HG03378 (cell line): ENCODE results near the gene PPIL1.
"Not testable (repeated sequence)": the region's sequence is repeated elsewhere in the genome, so short reads cannot be mapped to it uniquely, and the experiment has no call there.

Experiments
- ATAC-seq: cut with Tn5 transposase; IDR thresholded peaks from one replicate; pipeline ENCODE4 v1.9.1; 2021; ENCODE audit warnings: mild to moderate bottlenecking, moderate library complexity; ENCODE audit not compliant: unreplicated experiment

PPIL1 gene

GRCh38 chr6:36874443-36875249 lies at the start of gene PPIL1:
TSS of gene PPIL1 (minus strand) at chr6:36874803. CDS start at chr6:36874772, 31 bp downstream.
- peak; percentile 75 for ATAC-seq

- ATAC-seq: no peak
Observed at GRCh38 chr6:36924131-36924530, 49.5 kb upstream of the PPIL1 start.

DNA sequence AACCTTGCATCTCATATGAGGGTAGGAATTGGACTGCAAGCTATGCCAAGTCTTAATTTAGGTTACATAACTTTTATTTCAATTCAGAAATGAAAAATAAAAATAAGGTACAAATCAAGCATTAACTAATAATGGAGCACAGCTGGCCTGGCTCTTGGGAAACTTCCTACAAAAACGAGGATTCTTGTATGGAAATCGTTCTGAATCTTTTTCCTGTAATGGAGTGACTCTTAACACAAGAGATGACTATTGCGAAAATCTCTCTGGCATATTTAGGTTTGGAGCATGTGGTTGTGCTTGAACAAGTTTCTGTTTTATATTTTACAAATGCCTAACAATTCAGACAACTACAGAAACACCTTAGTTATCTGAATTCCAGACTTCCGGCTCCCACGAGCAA lies 45.9 kb upstream of the PPIL1 start:
- no peak for ATAC-seq

- no peak for ATAC-seq
Observed at GRCh38 chr6:36920049-36920448, 45.4 kb upstream of the PPIL1 start.

GRCh38 chr6:36917541-36918193 lies 43.1 kb upstream of the PPIL1 start:
- ATAC-seq: no peak

DNA sequence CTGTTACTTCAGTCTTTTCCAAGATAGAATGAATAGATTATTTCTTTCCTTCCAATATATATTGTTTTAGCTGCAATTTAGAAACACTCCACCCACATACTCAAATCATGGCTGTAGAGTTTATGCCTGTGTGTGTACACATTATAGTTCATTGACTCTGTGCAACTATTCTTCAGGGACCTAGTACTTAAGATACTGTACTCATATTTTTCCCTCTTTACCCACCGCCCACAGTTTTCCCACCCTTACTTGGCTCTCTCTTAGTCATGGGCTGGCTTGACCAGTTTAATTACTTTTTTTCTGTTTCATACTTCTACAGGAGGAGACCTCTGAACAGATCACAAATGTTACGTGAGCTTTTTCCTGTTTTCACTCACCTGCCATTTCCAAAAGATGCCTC lies 41.5 kb upstream of the PPIL1 start:
- no peak for ATAC-seq

DNA sequence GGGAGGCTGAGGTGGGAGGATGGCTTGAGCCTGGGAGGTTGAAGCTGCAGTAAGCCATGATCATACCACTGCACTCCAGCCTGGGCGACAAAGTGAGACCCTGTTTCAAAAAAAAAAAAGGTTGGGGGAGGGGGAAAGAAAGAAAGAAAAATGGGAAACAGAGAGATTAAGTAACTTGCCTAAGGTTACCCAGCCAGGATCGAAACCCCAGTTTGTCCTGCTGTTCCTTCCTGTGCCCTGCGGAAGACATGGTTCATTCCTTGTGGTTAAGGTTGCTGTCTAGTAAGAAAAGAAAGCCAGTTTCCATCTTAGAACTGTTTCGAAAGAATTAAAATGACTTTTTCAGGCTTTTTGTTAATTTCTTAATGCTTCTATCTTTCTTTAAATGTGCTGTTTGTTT lies 41.0 kb upstream of the PPIL1 start:
- no peak for ATAC-seq

GRCh38 chr6:36914227-36914794 lies 39.7 kb upstream of the PPIL1 start:
- ATAC-seq: no peak

DNA sequence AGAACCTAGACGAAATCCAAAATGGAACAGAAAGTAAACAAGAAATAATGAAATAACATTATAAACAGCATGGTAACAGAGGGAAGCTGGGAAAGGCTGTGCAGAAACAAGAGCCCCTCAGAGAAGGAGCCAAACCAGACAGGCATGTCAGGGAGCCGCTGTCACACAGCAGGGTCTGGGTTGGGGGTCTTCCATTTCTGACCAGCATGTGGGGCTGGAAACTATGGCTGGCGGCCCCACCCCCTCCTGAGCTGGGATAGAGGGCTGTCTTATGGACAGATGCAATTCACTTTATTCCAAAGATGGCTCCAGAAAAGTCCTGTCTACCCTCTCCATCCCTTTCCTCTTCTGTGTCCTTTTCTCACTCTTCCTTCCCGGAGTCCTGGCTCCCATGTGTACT lies 38.5 kb upstream of the PPIL1 start:
- no peak for ATAC-seq

- peak; percentile 93 for ATAC-seq
Observed at GRCh38 chr6:36912586-36912985, 38.0 kb upstream of the PPIL1 start.

DNA sequence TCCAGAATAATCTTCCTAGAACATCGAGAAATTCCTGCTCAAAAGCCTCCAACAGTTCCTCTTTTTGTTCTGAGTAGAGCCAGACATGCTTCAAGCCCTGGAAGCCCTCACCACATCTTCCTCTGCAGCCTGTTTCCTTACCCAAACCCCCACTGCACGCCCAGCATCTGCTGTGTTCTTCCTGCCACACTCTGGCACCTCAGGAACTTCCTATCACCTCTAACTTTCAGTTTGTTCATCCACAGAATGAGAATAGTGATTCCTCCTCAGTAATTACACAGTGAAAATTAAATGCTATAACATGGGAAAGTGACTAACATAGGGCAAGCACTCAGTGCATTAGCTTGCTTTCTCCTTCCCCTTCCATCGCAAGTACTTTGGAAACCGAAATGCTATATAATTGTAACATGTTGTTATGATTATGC lies 37.4 kb upstream of the PPIL1 start:
- ATAC-seq: peak; percentile 7

GRCh38 chr6:36908747-36909146 lies 34.1 kb upstream of the PPIL1 start:
- no peak for ATAC-seq

DNA sequence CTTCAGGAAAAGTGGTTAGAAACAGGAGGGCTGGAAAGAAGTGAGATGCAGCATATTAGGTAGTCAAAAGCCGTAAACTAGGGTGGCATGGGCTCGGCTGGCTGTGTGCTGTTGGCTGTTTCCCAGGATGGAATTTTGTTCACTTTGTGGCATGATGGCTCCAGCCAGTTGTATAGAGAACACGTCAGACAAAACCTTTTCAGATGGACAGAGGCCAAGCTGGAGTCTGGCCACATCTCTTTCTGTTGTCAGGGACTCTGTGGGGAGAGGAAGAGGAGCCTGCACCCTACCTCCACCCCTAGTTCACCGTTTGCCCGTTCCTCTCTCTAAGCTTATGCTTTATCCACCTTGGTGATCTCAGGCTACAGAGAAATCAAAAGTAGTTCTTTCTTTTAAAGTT lies 33.2 kb upstream of the PPIL1 start:
- no peak for ATAC-seq

DNA sequence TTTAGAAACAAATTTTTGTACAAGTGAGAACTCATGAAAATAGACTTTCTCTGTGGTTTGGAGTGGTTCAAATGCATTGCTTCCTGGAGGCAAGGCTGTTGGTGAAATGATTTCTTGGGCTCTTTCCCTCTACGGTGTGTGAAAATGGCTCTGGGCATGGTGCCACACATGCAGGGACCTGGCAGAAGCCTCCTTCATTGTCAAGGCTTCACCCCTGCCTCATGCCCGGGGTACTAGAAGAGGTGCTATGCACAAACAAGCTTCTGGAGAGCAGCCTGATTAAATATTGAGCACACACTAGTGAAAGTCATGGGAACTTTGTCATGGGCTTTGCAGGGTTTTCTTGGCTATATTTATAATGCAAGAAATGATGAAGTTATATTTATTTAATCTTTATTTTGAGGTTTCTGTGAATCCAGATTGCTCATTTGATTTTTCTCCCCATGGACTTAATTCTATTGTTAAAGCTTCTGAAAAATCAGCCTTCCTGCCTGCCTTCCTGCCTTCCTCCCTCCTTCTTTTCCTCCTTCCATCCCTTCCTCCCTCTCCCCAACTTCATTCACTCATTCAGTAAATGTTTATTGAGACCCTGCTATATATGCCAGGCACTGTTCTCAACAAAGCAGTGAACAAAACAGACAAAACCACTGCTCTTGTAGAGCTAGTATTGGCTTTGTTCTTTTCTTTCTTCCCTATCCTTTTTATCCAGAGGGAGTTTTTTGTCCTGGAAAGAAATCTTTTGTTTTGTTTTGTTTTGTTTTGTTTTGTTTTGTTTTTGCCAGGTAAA lies 32.1 kb upstream of the PPIL1 start:
- no peak for ATAC-seq

- ATAC-seq: no peak
Observed at GRCh38 chr6:36904851-36905393, 30.3 kb upstream of the PPIL1 start.

DNA sequence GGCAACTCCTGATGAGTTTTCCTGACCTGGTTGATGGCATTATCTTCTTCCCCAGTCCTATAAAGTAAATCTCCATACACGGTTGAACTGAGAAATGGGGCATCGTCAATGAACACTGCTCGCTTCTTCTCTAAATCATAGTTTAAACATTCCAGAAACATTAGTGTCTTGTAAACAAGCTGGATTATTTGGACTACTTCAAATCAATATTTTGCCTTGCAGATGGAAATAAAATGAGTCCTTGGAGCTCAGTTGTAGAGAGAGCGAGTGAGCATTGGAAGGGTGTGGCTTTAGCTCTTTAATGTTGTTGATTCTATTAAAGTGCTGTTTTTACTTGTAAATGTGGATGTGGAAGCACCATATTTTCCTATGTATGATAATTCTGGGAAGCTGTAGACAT lies 29.5 kb upstream of the PPIL1 start:
- ATAC-seq: no peak

DNA sequence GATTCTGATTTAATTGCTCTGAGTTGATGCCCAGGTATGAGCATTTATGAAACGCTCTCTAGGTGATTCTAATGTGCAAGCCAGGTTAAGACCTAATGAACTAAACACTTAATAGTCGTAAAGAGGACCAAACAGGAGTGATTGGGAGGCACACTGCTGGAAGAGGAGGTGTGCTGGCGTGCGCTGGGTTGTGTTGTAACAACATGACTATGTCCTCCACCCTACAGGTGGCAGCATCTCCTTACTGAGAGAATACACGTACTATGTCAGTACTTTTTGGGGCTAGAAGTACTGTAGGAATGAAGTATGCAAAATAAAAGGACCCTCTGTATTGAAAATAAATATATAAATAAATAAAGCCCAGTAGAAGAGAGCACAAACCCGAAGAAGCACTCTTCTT lies 23.0 kb upstream of the PPIL1 start:
- no peak for ATAC-seq

DNA sequence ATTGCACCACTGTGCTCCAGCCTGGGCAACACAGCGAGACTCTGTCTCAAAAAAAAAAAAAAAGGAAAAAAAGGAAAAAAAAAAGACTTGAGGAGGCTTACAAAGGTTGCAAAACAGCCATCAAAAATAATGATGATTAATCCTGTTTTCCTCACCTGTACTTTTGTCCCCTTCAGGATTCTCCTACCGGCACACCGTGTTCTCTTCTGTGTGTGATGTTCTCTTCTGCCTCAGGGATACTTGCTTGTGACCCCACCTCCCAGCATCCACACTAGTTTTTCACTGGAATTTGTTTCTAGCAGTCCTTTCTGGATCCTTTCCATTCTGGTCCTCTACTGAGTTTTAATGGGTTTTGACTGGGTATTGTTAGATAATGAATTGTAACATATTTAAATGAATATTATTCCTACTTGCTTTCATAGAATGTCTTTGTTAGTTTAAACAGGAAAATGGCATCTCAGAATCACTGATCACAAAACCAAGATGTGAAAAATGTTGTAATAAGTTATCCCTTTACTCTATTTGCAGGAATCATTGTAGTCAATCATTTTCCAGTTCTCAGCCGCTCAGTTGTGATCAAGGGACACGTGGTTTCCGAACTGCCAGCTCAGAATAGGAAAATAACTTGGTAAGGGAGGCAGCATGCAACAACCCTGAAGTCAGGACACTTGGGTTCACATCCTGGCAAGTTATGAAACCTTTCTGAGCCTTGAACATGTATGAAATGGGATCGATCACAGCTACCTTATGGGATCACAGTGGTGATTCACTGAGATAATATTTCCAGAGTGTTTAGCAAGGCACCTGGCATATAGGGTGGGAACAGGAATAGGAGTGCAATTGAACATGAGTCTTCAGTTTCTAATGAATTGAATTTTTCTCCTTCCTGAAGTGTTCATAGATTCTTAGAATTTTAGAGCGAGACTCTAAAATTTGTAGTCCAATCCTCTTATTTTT lies 19.7 kb upstream of the PPIL1 start:
- no peak for ATAC-seq

- not testable (repeated sequence) for ATAC-seq
Observed at GRCh38 chr6:36891153-36891552, 16.6 kb upstream of the PPIL1 start.

GRCh38 chr6:36890112-36890663 lies 15.6 kb upstream of the PPIL1 start:
- ATAC-seq: no peak
